ENCODE data around the gene INTS12.

INTS12 gene

DNA sequence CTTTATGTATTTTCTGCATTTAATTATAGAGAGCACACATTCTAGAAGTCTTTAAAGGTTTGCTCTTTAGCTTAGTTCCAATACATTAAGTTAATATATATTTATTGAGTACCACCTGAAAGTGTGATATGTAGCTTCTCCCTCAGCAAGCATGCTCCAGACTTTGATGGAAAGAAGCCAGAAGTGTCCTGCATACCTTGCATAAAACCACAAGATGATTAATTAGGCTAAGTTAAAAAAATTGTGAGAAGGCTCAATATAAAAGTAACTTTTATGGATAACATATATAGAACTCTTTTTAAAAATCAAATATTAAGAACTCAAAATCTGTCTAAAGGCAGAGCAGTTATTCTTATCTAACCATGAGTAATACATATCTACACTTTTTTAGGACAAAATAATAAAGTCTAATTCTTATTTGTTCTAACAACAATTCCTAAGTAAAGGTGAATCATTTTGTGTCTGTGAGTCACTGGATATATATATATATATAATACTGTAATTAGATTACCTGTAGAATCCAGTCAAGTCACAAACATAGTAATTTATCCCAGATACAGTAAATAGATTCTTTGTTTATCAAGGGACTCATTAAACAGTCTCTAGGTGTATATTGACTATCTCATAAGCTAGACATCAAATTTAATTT is 51.2 kb downstream of the INTS12 start:
- ATAC-seq (no peak), DNase-seq (no peak)
- Mint-ChIP-seq H3K4me1 (no peaks in the 10 kb centered on the region), H3K9me3 (no peaks in the 10 kb centered on the region), H3K27ac (no peak overlapping the region), H3K27me3 (no peaks in the 10 kb centered on the region), H3K4me3 (no peak overlapping the region)

DNA sequence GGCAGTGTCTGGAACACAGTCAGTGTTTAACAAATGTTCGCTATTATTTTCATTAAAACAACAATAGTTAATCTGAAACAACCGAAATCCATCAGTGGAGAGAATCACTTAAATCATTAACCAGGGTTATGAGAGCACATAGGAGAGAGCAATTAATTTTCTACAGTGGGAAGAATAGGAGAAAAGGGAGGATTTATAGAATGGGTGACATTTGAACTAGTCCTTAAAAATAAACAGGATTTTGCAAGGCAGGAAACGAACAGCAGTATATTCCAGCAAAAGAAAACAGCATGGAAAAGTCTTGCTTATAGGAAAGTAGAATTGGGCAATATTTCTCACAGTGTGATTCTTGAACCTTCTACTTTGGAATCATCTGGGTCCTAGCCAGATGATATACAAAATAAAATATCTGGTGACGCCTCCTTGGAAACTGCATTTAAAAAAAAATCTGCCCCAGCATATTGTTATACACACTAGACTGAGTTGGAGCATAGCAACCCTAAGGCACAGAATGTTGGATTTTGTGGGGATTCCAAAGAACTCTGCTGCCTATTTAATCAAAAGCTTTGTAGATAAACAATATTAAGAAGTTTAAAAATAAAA is 56.1 kb downstream of the INTS12 start:
- H3K9me3 Mint-ChIP-seq, result no peaks in the 10 kb centered on the region
- DNase-seq, result no peak
- no peaks in the 10 kb centered on the region for H3K4me1 Mint-ChIP-seq
- no peak overlapping the region for H3K4me3 Mint-ChIP-seq
- H3K27me3 Mint-ChIP-seq, result peaks cover 16% of the 10 kb centered on the region
- no peak overlapping the region for H3K27ac Mint-ChIP-seq
- ATAC-seq, result no peak

DNA sequence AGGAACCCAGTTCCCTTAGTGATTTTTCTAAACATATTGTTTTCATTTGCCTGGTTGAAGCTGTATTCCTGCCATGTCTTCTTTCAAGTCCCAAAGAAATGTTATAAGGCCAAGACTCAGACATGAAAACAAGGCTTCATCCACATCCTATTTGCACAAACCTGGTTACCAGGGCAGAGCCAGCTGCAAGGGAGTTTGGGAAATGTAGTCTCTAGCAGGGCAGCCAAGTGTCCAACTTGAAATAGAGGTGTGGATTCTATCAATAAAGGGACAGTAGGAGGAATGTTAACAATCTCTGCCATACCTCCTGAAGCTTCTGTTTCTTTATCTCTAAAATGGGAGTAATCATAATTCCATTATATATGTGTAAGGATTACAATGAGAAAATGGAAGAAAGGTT is 56.6 kb downstream of the INTS12 start:
- no peak overlapping the region for H3K4me3 Mint-ChIP-seq
- DNase-seq (no peak), ATAC-seq (no peak)
- no peaks in the 10 kb centered on the region for H3K9me3 Mint-ChIP-seq
- H3K27ac Mint-ChIP-seq, result no peak overlapping the region
- peaks cover 20% of the 10 kb centered on the region for H3K27me3 Mint-ChIP-seq
- no peaks in the 10 kb centered on the region for H3K4me1 Mint-ChIP-seq

DNA sequence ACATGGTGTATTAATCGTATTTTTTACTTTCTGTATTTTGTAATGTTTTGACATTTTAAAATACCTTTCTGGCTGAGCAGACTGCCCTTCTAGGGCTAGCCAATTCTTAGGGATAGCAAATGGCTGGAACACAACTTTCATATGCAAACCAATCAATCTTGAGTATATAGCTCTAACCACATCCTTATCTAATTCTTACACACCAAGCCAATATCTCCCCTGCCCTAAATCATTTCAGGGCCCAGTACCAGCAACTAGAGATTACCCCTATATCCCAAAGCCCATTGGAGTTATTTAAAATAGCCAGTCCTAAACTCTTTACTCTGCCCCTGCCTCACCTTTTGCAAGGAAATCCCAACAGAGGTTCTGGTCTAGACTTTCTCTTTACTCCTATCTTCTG is 58.3 kb downstream of the INTS12 start:
- Mint-ChIP-seq H3K27me3 (peaks cover 20% of the 10 kb centered on the region), H3K27ac (no peak overlapping the region), H3K9me3 (no peaks in the 10 kb centered on the region), H3K4me1 (no peaks in the 10 kb centered on the region), H3K4me3 (no peak overlapping the region)
- DNase-seq (no peak), ATAC-seq (no peak)

DNA sequence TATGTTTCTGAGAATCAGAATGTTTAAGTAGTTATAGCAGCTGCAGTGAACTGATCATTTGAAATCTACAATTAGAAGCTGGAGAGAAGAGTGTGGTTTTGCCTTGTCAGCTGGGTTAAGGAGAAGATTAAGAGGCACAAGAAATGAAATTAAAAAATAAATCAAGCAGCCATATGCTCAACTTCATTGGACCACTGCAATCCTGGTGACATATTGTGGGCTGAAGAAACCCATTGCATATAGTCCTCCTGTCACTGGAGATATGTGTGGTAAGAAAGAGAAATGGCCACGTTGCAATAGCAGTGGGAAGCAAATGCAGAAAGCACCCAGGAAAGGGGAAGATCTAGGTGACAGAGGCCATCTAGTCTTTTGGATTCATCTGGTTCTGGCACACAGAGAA is 63.0 kb downstream of the INTS12 start:
- no peak for ATAC-seq
- Mint-ChIP-seq H3K27ac (no peak overlapping the region), H3K9me3 (no peaks in the 10 kb centered on the region), H3K4me1 (no peaks in the 10 kb centered on the region), H3K4me3 (no peak overlapping the region), H3K27me3 (peaks cover 26% of the 10 kb centered on the region)
- DNase-seq, result no peak

DNA sequence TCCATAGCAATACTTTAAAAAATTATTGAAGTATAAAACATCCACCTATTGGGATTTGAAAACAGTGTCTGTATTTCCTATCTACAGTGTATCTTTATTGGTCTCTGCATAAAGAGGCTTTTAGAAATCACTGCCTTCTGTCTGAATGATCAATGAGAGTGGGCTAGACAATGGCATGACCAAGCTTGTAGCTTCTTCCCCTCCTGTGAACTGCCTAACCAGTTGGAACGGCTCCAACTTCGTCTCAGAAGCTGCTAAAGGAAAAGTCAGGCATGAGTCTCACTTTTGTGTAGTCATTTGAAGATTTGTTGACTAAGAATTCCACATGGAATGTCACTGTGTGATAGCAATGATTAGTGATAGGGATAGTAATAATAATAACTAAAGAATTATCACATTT is 64.2 kb downstream of the INTS12 start:
- DNase-seq (no peak), ATAC-seq (no peak)
- Mint-ChIP-seq H3K27me3 (peaks cover 30% of the 10 kb centered on the region), H3K9me3 (no peaks in the 10 kb centered on the region), H3K4me1 (no peaks in the 10 kb centered on the region), H3K27ac (no peak overlapping the region), H3K4me3 (no peak overlapping the region)

DNA sequence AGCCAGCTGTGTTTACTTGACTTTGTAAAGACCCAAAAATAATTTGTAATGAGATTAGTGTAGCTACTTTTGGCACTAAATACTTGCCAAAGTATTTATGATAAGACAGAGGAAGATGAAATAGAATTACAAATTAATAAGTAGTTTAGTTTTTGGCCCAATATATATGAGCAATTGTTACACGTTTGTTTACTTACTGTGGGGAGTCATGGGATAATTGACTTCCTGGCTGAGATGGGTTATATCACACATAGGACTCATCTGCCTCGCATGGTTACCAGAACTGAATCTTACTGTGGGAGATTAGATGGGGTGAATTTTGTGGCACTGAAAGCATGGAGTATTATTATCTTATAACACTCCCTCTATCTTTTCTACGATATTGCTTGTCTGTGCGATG is 66.6 kb downstream of the INTS12 start:
- ATAC-seq, result no peak
- Mint-ChIP-seq H3K27ac (no peak overlapping the region), H3K4me3 (no peak overlapping the region), H3K27me3 (peaks cover 19% of the 10 kb centered on the region), H3K4me1 (peaks cover 6% of the 10 kb centered on the region), H3K9me3 (no peaks in the 10 kb centered on the region)
- no peak for DNase-seq

DNA sequence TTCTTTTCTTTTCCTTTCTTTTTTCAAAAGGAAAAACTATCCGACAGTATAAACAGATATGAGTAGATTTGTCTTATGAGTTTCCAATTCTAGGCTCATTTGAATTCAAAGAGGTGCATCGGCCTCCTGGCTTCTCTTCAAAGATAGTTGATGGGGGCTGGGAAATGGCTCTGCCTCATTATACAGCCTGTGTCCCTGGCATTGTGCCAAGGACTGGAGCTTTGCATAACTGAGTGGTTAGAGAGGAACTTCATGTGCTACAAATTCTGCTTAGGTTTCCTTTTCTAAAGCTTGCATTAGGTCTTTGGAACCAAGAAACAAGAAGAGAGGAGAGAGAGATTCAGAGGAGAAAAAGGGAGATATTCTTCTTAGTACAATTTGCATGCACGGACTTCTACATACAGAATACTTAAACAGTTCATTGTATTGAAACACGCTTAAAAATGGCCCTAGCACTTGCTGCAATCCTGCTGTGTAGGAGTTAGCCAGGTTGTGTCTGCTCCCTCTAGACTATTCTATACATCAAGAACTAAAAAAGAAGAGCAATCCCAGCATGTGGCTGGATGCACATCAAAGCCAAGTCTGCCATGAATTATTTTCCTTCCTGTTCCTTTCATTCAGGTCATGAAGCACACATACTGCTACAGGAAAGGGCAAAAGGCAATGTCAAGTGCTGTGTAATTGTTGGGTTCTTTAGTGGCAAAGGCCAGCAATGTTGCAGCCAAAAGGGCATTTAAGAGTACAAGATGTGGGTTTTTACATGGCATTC is 70.9 kb downstream of the INTS12 start:
- Mint-ChIP-seq H3K9me3 (no peaks in the 10 kb centered on the region), H3K27me3 (peaks cover 19% of the 10 kb centered on the region), H3K27ac (no peak overlapping the region), H3K4me1 (peaks cover 6% of the 10 kb centered on the region), H3K4me3 (no peak overlapping the region)
- ATAC-seq (no peak), DNase-seq (no peak)

DNA sequence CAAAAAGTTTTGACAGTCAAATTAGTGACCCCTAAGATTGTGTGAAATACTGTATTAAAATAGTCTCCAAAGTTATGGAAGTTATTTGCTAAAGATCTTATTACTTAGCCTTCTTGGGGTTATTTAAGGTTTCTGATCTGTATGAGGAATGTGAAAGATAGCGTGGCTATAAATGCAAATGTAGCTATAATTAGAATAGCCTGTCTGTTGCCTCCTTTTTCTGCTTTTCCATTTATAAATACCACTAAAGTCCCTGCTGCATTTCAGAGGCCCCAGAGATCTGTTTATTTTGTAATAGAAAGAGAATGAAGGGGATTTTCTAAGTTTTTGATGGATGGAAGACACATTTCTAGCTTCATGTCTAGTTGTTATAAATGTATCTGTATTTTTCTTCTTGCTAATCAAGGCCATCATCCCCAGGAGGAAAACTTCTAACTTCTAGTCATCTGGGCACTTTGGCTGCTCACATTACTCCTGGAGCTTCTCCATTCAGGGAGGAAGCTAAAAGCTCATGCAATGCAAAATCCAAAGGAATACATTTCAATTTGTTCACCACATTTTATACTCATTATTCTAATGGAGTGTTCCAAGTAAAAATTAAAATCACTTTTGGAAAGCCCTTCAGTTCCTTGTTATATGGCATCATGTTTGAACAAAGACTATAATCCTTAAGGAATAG is 73.9 kb downstream of the INTS12 start:
- peaks cover 8% of the 10 kb centered on the region for H3K27me3 Mint-ChIP-seq
- ATAC-seq, result no peak
- no peak overlapping the region for H3K27ac Mint-ChIP-seq
- H3K9me3 Mint-ChIP-seq, result no peaks in the 10 kb centered on the region
- no peak overlapping the region for H3K4me3 Mint-ChIP-seq
- no peak for DNase-seq
- H3K4me1 Mint-ChIP-seq, result peaks cover 6% of the 10 kb centered on the region

DNA sequence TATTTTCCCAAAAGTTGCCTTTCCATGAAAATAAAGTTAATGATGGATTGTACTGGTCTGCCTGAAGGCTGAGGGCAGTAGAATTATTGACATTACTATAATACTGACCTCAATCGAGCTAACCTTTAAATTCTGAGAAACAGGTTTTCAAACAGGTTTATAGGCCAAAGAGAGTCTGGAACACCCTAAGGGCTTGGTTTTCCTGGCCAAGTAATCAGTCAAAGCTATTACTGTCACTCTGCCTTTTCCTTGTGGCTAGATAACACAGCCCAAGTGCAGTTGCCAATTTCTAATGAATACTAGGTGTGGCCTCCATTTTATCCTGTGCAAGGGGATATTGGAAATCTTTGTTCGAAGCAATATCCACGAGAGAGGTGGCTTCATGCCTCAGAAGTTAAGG is 75.2 kb downstream of the INTS12 start:
- DNase-seq (no peak), ATAC-seq (no peak)
- Mint-ChIP-seq H3K27me3 (peaks cover 14% of the 10 kb centered on the region), H3K9me3 (no peaks in the 10 kb centered on the region), H3K27ac (no peak overlapping the region), H3K4me1 (peaks cover 6% of the 10 kb centered on the region), H3K4me3 (no peak overlapping the region)

All from stimulated activated naive CD8-positive, alpha-beta T cell treated with anti-CD3 and anti-CD28 coated beads, Interleukin-15, amount 100 ng/mL, for 72 hours (primary cell).